Astrocyte of the cerebellum (primary cell): Measurements from ENCODE around the gene MTMR2.

Experiments used
- DNase-seq: peaks from one replicate; pipeline ENCODE4 v3.0.0-alpha.2; 2011; ENCODE audit warnings: low read depth
- H3K4me3 ChIP-seq: 2 replicates; pipeline ENCODE4 v1.5.1; 2011; ENCODE audit warnings: mild to moderate bottlenecking, low read depth, low read length, moderate library complexity
- CTCF ChIP-seq: IDR thresholded peaks from 2 replicates; pipeline ENCODE4 v1.5.1; 2012; ENCODE audit warnings: low read length, low read depth, moderate library complexity, mild to moderate bottlenecking; ENCODE audit errors: missing control alignments
- in situ Hi-C: cut with HindIII; loops from 2 replicates; pipeline ENCODE4 v1.10.0; 2017; ENCODE audit warnings: low sequenced_read_pairs

MTMR2 gene

GRCh38 chr11:95892492-95892891 lies 31.4 kb downstream of the MTMR2 start:
- TF ChIP-seq CTCF, result no peak
- no peak for DNase-seq
- in situ Hi-C loops, result no loop called here
- no peak overlapping the region for H3K4me3 ChIP-seq

GRCh38 chr11:95891423-95892170 lies 32.3 kb downstream of the MTMR2 start:
- TF ChIP-seq CTCF, result no peak
- H3K4me3 ChIP-seq, result no peak overlapping the region
- peak; percentile 29 for DNase-seq
- in situ Hi-C loops, result no loop called here

GRCh38 chr11:95888852-95889251 lies 35.1 kb downstream of the MTMR2 start:
- H3K4me3 ChIP-seq, result no peak overlapping the region
- no peak for TF ChIP-seq CTCF
- in situ Hi-C loops, result no loop called here
- no peak for DNase-seq

GRCh38 chr11:95888439-95888838 lies 35.5 kb downstream of the MTMR2 start:
- TF ChIP-seq CTCF, result no peak
- DNase-seq, result no peak
- no peak overlapping the region for H3K4me3 ChIP-seq
- in situ Hi-C loops, result no loop called here

GRCh38 chr11:95886462-95886861 lies 37.4 kb downstream of the MTMR2 start:
- H3K4me3 ChIP-seq, result no peak overlapping the region
- in situ Hi-C loops, result no loop called here
- TF ChIP-seq CTCF, result no peak
- no peak for DNase-seq

GRCh38 chr11:95884802-95885201 lies 39.1 kb downstream of the MTMR2 start:
- no peak for DNase-seq
- in situ Hi-C loops, result no loop called here
- H3K4me3 ChIP-seq, result no peak overlapping the region
- no peak for TF ChIP-seq CTCF
